ENCODE measurements around the gene FRMD4A.

DNA sequence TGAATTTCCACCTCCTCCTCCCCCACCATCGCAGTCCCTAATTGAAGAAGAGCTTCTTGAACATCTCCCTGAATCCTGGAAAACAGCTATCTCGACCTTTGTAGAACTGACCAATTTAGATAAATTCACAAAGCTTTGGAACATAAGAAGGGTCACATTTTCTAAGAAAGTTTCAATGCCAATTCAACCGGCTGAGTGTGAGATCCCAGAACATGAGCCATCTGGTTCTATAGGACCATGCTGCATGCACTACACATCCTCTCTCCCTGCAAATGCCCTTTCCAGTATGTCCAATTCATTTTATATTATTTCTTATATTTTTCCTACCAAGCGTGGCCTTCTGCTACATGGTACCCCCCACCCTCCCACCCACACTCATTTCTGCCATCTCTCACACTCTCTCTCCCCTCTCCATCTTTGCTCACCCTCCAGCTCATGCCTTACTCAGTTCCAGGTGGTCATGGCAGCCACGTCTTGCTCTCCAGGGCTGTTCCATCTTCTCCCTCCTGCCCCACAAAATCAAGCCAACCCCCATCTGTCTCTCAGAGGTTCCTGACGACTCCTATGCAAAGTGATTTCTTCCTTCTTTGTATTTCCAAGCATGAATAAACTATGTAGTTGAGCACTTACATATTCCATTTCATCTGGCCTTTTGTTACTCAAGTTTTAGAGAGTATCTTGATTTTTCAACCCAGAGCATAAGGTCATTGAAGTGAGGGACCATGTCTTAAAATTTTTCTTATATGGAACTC is 19.3 kb downstream of the FRMD4A start:
- TF ChIP-seq POLR2A (IDR thresholded peaks at IDR 0.05), result no peak
- TF ChIP-seq, protein P1, sequence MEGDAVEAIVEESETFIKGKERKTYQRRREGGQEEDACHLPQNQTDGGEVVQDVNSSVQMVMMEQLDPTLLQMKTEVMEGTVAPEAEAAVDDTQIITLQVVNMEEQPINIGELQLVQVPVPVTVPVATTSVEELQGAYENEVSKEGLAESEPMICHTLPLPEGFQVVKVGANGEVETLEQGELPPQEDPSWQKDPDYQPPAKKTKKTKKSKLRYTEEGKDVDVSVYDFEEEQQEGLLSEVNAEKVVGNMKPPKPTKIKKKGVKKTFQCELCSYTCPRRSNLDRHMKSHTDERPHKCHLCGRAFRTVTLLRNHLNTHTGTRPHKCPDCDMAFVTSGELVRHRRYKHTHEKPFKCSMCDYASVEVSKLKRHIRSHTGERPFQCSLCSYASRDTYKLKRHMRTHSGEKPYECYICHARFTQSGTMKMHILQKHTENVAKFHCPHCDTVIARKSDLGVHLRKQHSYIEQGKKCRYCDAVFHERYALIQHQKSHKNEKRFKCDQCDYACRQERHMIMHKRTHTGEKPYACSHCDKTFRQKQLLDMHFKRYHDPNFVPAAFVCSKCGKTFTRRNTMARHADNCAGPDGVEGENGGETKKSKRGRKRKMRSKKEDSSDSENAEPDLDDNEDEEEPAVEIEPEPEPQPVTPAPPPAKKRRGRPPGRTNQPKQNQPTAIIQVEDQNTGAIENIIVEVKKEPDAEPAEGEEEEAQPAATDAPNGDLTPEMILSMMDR (IDR thresholded peaks at IDR 0.05), result no peak
